ENCODE measurements around the gene LRP1B.

The LRP1B gene

DNA sequence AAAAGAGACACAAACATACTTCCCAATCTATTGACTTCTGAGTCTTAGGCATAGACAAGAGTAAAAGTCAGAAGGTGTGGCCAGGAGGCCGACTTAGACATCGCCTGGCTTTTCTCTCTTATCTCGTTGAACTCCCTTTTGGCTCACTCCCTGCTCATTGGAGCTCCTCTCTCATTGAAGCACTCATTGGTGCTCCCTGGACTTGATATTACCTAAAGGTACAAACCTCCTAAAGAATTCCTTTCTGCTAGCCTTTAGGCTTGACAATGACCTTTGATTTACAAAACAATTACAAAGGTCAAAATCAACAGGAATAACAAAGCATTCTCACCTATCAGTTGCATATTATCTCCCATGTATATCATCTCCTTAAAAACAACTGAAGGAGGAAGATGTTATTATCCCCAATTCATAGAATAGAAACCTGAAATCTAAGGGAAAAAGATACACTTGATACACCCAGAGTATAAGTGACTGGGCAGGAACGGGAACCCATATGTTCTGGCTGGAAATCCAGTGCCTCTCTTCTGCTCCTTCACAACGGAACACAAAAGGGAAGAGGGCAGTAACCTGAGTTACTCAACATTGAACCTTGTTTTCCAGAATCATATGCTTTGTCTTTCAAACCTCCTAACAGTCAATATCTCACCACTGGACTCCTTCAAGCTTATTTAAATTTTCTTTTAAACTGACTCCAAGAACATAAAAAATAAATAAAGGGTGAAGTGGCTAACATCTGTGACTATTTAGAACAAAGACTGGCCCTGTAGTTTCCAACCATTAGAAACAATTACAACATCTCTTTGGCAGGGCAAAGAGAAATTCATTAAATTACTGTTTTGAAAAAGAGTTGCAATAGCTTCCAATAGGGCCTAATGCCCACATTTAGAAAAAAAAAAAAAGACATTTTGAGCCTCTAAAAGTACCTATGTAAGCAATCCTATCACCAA, 1247.9 kb downstream of the LRP1B start:
- Histone ChIP-seq H3K4me2 (ENCODE audit: insufficient read depth, low read length) (no peak overlapping the region), H3K27ac (ENCODE audit: low read length) (no peak overlapping the region), H4K20me1 (ENCODE audit: insufficient read depth, low read length) (no peaks in the 10 kb centered on the region), H2AFZ (ENCODE audit: low read depth, low read length) (no peak overlapping the region), H3K4me3 (ENCODE audit: low read depth in 1 of 2, low read length in 2 of 2) (no peak overlapping the region), H3K79me2 (ENCODE audit: insufficient read depth, low read length) (no peaks in the 10 kb centered on the region), H3K4me1 (ENCODE audit: insufficient read depth, low read length) (peaks cover 7% of the 10 kb centered on the region; the same call in 1 of the 2 replicates), H3K9me3 (ENCODE audit: insufficient read depth, low read length, severe bottlenecking) (peaks cover 8% of the 10 kb centered on the region), H3K9ac (ENCODE audit: low read depth, low read length) (no peak overlapping the region), H3K36me3 (ENCODE audit: insufficient read depth, low read length) (no peaks in the 10 kb centered on the region), H3K27me3 (ENCODE audit: insufficient read depth, low read length, poor library complexity) (no peaks in the 10 kb centered on the region)
- ATAC-seq (ENCODE audit: insufficient read depth, low read depth) (no peak), DNase-seq (no peak)
- TF ChIP-seq EZH2 (IDR thresholded peaks at IDR 0.05; ENCODE audit: borderline replicate concordance, low read depth, low read length, severe bottlenecking) = no peak
- TF ChIP-seq CTCF (IDR thresholded peaks at IDR 0.05; ENCODE audit: borderline replicate concordance, extremely low read depth, low read length, poor library complexity, severe bottlenecking) = no peak

- Histone ChIP-seq H3K27ac (ENCODE audit: low read length) (no peak overlapping the region), H3K4me1 (ENCODE audit: insufficient read depth, low read length) (peaks cover 4% of the 10 kb centered on the region; the same call in 1 of the 2 replicates), H3K4me3 (ENCODE audit: low read depth in 1 of 2, low read length in 2 of 2) (no peak overlapping the region), H3K79me2 (ENCODE audit: insufficient read depth, low read length) (no peaks in the 10 kb centered on the region), H2AFZ (ENCODE audit: low read depth, low read length) (peak overlapping the region; percentile 52; the same call in 1 of the 2 replicates), H3K4me2 (ENCODE audit: insufficient read depth, low read length) (no peak overlapping the region), H4K20me1 (ENCODE audit: insufficient read depth, low read length) (no peaks in the 10 kb centered on the region), H3K9ac (ENCODE audit: low read depth, low read length) (no peak overlapping the region), H3K27me3 (ENCODE audit: insufficient read depth, low read length, poor library complexity) (no peaks in the 10 kb centered on the region), H3K36me3 (ENCODE audit: insufficient read depth, low read length) (no peaks in the 10 kb centered on the region), H3K9me3 (ENCODE audit: insufficient read depth, low read length, severe bottlenecking) (peaks cover 28% of the 10 kb centered on the region)
- no peak for ATAC-seq (ENCODE audit: insufficient read depth, low read depth)
- DNase-seq = no peak
- TF ChIP-seq EZH2 (IDR thresholded peaks at IDR 0.05; ENCODE audit: borderline replicate concordance, low read depth, low read length, severe bottlenecking) (no peak), CTCF (IDR thresholded peaks at IDR 0.05; ENCODE audit: borderline replicate concordance, extremely low read depth, low read length, poor library complexity, severe bottlenecking) (no peak)
Observed at GRCh38 chr2:140880573-140880972, 1250.2 kb downstream of the LRP1B start.

- DNase-seq (no peak), ATAC-seq (ENCODE audit: insufficient read depth, low read depth) (no peak)
- no peak overlapping the region for H3K9ac ChIP-seq (ENCODE audit: low read depth, low read length)
- no peak overlapping the region for H3K4me3 ChIP-seq (ENCODE audit: low read depth in 1 of 2, low read length in 2 of 2)
- no peaks in the 10 kb centered on the region for H3K36me3 ChIP-seq (ENCODE audit: insufficient read depth, low read length)
- no peaks in the 10 kb centered on the region for H3K79me2 ChIP-seq (ENCODE audit: insufficient read depth, low read length)
- no peaks in the 10 kb centered on the region for H3K27me3 ChIP-seq (ENCODE audit: insufficient read depth, low read length, poor library complexity)
- no peak overlapping the region for H2AFZ ChIP-seq (ENCODE audit: low read depth, low read length)
- H3K9me3 ChIP-seq (ENCODE audit: insufficient read depth, low read length, severe bottlenecking) = peaks cover 48% of the 10 kb centered on the region
- H3K4me2 ChIP-seq (ENCODE audit: insufficient read depth, low read length) = no peak overlapping the region
- H4K20me1 ChIP-seq (ENCODE audit: insufficient read depth, low read length) = no peaks in the 10 kb centered on the region
- TF ChIP-seq CTCF (IDR thresholded peaks at IDR 0.05; ENCODE audit: borderline replicate concordance, extremely low read depth, low read length, poor library complexity, severe bottlenecking) = no peak
- TF ChIP-seq EZH2 (IDR thresholded peaks at IDR 0.05; ENCODE audit: borderline replicate concordance, low read depth, low read length, severe bottlenecking) = no peak
- no peaks in the 10 kb centered on the region for H3K4me1 ChIP-seq (ENCODE audit: insufficient read depth, low read length)
- no peak overlapping the region for H3K27ac ChIP-seq (ENCODE audit: low read length)
Observed at GRCh38 chr2:140876015-140876414, 1254.8 kb downstream of the LRP1B start.

Measured in DND-41 (cell line).